CD14-positive monocyte (primary cell): ENCODE measurements around the gene DPH7. TPM values are rescaled to one million over a fixed set of nuclear protein-coding genes. Genes with fewer than 3 reads are reported as not detected.
A peak's percentile ranks its signal among the peaks of the same experiment; 100 is the strongest.

Source experiments
- DNase-seq, 3 donors: peaks; one replicate each; pipeline ENCODE4 v3.0.0-alpha.2; 2011 to 2022
- H2AFZ ChIP-seq: 2 replicates; pipeline ENCODE4 v1.6.0; 2012; ENCODE audit warnings: mild to moderate bottlenecking, low read depth, low read length, inconsistent platforms; ENCODE audit not compliant: insufficient read depth, poor library complexity, severe bottlenecking
- H3K27ac ChIP-seq, 2 donors: 1 replicate in 1 of 2; 2 replicates in 1 of 2; pipeline ENCODE4 v1.5.1; 2012 to 2013; ENCODE audit warnings: low read length in 2 of 2, control low read depth in 1 of 2, inconsistent platforms in 1 of 2, low read depth in 1 of 2, mild to moderate bottlenecking in 1 of 2
- H3K27me3 ChIP-seq, 2 donors: one replicate each; pipeline versions ENCODE4 v1.6.0 to v1.6.1; 2011 to 2013; ENCODE audit warnings: low read length in 2 of 2; ENCODE audit not compliant: control insufficient read depth in 2 of 2, insufficient read depth in 2 of 2
- H3K36me3 ChIP-seq, 2 donors: replicated peaks in 1 of 2; 1 replicate in 1 of 2; 2 replicates in 1 of 2; pipeline versions ENCODE4 v1.5.1 to v1.6.1; 2012 to 2013; ENCODE audit warnings: low read length in 2 of 2, control low read depth in 1 of 2, inconsistent platforms in 1 of 2, mild to moderate bottlenecking in 1 of 2; ENCODE audit not compliant: insufficient read depth in 2 of 2, control insufficient read depth in 1 of 2
- H3K4me1 ChIP-seq, 2 donors: 1 replicate in 1 of 2; 2 replicates in 1 of 2; pipeline versions ENCODE4 v1.5.1 to v1.6.1; 2012 to 2013; ENCODE audit warnings: low read length in 2 of 2, control low read depth in 1 of 2, inconsistent platforms in 1 of 2, mild to moderate bottlenecking in 1 of 2, moderate library complexity in 1 of 2; ENCODE audit not compliant: insufficient read depth in 2 of 2, control insufficient read depth in 1 of 2
- H3K4me2 ChIP-seq: replicated peaks from 2 replicates; pipeline ENCODE3; 2012; ENCODE audit warnings: low read length, moderate library complexity, mild to moderate bottlenecking; ENCODE audit not compliant: poor library complexity, severe bottlenecking; ENCODE audit errors: extremely low read depth
- H3K4me3 ChIP-seq, 3 experiments: fragments of 200-600 bp in 1 of 3; sonication (generic) in 1 of 3; replicated peaks in 1 of 3; 1 replicate in 2 of 3; 2 replicates in 1 of 3; pipeline ENCODE4 v1.5.1; 2011 to 2013; ENCODE audit warnings: low read length in 3 of 3, mild to moderate bottlenecking in 3 of 3, control low read depth in 2 of 3, low read depth in 2 of 3, inconsistent platforms in 1 of 3, moderate library complexity in 1 of 3
- H3K79me2 ChIP-seq: 2 replicates; pipeline ENCODE4 v1.6.0; 2012; ENCODE audit warnings: mild to moderate bottlenecking, control low read depth, inconsistent platforms, low read length, moderate library complexity; ENCODE audit not compliant: insufficient read depth
- H3K9ac ChIP-seq: 2 replicates; pipeline ENCODE4 v1.6.0; 2017; ENCODE audit warnings: low read length, mild to moderate bottlenecking; ENCODE audit not compliant: insufficient read depth, poor library complexity, severe bottlenecking
- H3K9me3 ChIP-seq, 2 donors: replicated peaks in 1 of 2; 1 replicate in 1 of 2; 2 replicates in 1 of 2; pipeline versions ENCODE4 v1.5.1 to v1.6.1; 2012 to 2013; ENCODE audit warnings: low read length in 2 of 2, control low read depth in 1 of 2; ENCODE audit not compliant: control insufficient read depth in 1 of 2, insufficient read depth in 1 of 2
- H4K20me1 ChIP-seq: 2 replicates; pipeline ENCODE4 v1.6.0; 2012; ENCODE audit warnings: mild to moderate bottlenecking, low read length, control low read depth, moderate library complexity; ENCODE audit not compliant: insufficient read depth
- H3K27ac Mint-ChIP-seq, 7 donors: one replicate each; pipeline ENCODE4 v1.8.0; 2020; ENCODE audit warnings: mild to moderate bottlenecking in 7 of 7, mixed read lengths in 7 of 7, moderate library complexity in 6 of 7, inconsistent platforms in 2 of 7
- H3K27me3 Mint-ChIP-seq, 3 donors: one replicate each; pipeline ENCODE4 v1.8.0; 2021 to 2022; ENCODE audit warnings: low read depth in 3 of 3, mild to moderate bottlenecking in 3 of 3, mixed read lengths in 3 of 3, moderate library complexity in 3 of 3, inconsistent platforms in 1 of 3
- H3K36me3 Mint-ChIP-seq, 2 donors: one replicate each; pipeline ENCODE4 v1.8.0; 2020; ENCODE audit warnings: mixed read lengths in 2 of 2, inconsistent platforms in 1 of 2, mild to moderate bottlenecking in 1 of 2
- H3K4me1 Mint-ChIP-seq: one replicate; pipeline ENCODE4 v1.8.0; 2020; ENCODE audit warnings: mild to moderate bottlenecking, mixed read lengths
- H3K4me3 Mint-ChIP-seq, 2 donors: one replicate each; pipeline ENCODE4 v1.8.0; 2020; ENCODE audit warnings: mild to moderate bottlenecking in 2 of 2, mixed read lengths in 2 of 2, moderate library complexity in 1 of 2
- H3K9me3 Mint-ChIP-seq, 7 donors: one replicate each; pipeline ENCODE4 v1.8.0; 2020 to 2022; ENCODE audit warnings: mixed read lengths in 7 of 7, mild to moderate bottlenecking in 6 of 7, moderate library complexity in 6 of 7, inconsistent platforms in 2 of 7
- CTCF ChIP-seq: fragments of 200-600 bp; IDR thresholded peaks from one replicate; pipeline ENCODE4 v1.8.0; 2022; ENCODE audit warnings: antibody characterized with exemption, mild to moderate bottlenecking
- WGBS: methylation state at CpG from one replicate; pipeline ENCODE4 v1.1.5; 2013; ENCODE audit warnings: missing lambda C conversion rate; ENCODE audit not compliant: insufficient coverage; 5-methylcytosine and 5-hydroxymethylcytosine counted together
- intact Hi-C, 2 donors: fragments of 100-400 bp; cut with micrococcal nuclease; formaldehyde crosslinking; loops; one replicate each; pipeline versions ENCODE4 v1.15.0 to v1.15.1; 2023
- polyA plus RNA-seq, 3 donors: library from polyadenylated mRNA; depleted of rRNA in 1 of 3; unstranded in 2 of 3; stranded (reverse) in 1 of 3; fragments of 300-500 nt in 2 of 3; fragments of >200 nt in 1 of 3; fragmentation: Illumina TruSeq in 2 of 3; gene quantifications; 1 replicate in 2 of 3; 2 replicates in 1 of 3; pipeline ENCODE4 v1.2.3, GENCODE V29; 2012 to 2021

DPH7 gene
- polyA plus RNA-seq, 3 donors = 13.1 to 45.6 (median 14.2) TPM

- intact Hi-C loops = loop anchor here in 1 of 2 donors (10.0 kb wide), 1 partner anchor 47 kb away; the partner anchor contains the start of gene ARRDC1
Measured at GRCh38 chr9:137558127-137558526, 20.6 kb downstream of the DPH7 start.

GRCh38 chr9:137556069-137556838 lies 22.5 kb downstream of the DPH7 start:
- no peak for DNase-seq
- H3K27ac Mint-ChIP-seq = peak overlapping the region in 1 of 7 donors; percentile 20
- TF ChIP-seq CTCF = no peak
- Histone ChIP-seq H3K4me2 (no peak overlapping the region), H3K9ac (no peak overlapping the region), H4K20me1 (peaks cover 11% of the 10 kb centered on the region), H3K79me2 (peaks cover 7% of the 10 kb centered on the region), H3K9me3 (no peaks in the 10 kb centered on the region), H3K36me3 (peaks cover 38 to 49% of the 10 kb centered on the region in 2 donors), H3K27me3 (no peaks in the 10 kb centered on the region), H3K4me3 (no peak overlapping the region), H2AFZ (no peak overlapping the region), H3K27ac (no peak overlapping the region), H3K4me1 (peaks cover 6 to 12% of the 10 kb centered on the region in 2 donors)
- peaks cover 0 to 5% (median under 1%) of the 10 kb centered on the region in 7 donors for H3K9me3 Mint-ChIP-seq
- H3K27me3 Mint-ChIP-seq = peaks cover 0 to 1% (median 0%) of the 10 kb centered on the region in 3 donors
- peaks cover 35 to 68% of the 10 kb centered on the region in 2 donors for H3K36me3 Mint-ChIP-seq
- WGBS = 93% methylated on average over 21 of the region's 24 CpGs
- no peak overlapping the region for H3K4me3 Mint-ChIP-seq
- intact Hi-C loops = loop anchor here in 1 of 2 donors (10.0 kb wide), 1 partner anchor 49 kb away; the partner anchor contains the start of gene ARRDC1
- peaks cover 6% of the 10 kb centered on the region for H3K4me1 Mint-ChIP-seq

More at GRCh38 chr9:137558127-137558526, 20.6 kb downstream of the DPH7 start:
- Histone ChIP-seq H3K4me1 (no peaks in the 10 kb centered on the region), H4K20me1 (peaks cover 4% of the 10 kb centered on the region), H3K4me2 (no peak overlapping the region), H3K27me3 (no peaks in the 10 kb centered on the region), H2AFZ (no peak overlapping the region), H3K9me3 (no peaks in the 10 kb centered on the region), H3K9ac (no peak overlapping the region), H3K36me3 (peaks cover 49 to 67% of the 10 kb centered on the region in 2 donors), H3K79me2 (no peaks in the 10 kb centered on the region), H3K27ac (no peak overlapping the region), H3K4me3 (no peak overlapping the region)
- no peak for TF ChIP-seq CTCF
- no peak overlapping the region for H3K27ac Mint-ChIP-seq
- no peaks in the 10 kb centered on the region for H3K4me1 Mint-ChIP-seq
- peaks cover 49 to 87% of the 10 kb centered on the region in 2 donors for H3K36me3 Mint-ChIP-seq
- no peak for DNase-seq
- peaks cover 0 to 4% (median 0%) of the 10 kb centered on the region in 3 donors for H3K27me3 Mint-ChIP-seq
- WGBS = no CpG with 5 or more reads among the region's 4 CpGs
- H3K4me3 Mint-ChIP-seq = no peak overlapping the region
- peaks cover 0 to 5% (median 2%) of the 10 kb centered on the region in 7 donors for H3K9me3 Mint-ChIP-seq
